Measurements from ENCODE around the gene ADAMTSL2. TPM values are rescaled to one million over a fixed set of nuclear protein-coding genes. Genes with fewer than 3 reads are reported as not detected.
A peak's percentile ranks its signal among the peaks of the same experiment; 100 is the strongest.

Gene ADAMTSL2
- total and polyA plus RNA-seq, 2 of the 13 experiments (the other 11 are each of a cell fraction or from before 2014, with no cell fraction given), result 1.9 to 3.8 TPM

DNA sequence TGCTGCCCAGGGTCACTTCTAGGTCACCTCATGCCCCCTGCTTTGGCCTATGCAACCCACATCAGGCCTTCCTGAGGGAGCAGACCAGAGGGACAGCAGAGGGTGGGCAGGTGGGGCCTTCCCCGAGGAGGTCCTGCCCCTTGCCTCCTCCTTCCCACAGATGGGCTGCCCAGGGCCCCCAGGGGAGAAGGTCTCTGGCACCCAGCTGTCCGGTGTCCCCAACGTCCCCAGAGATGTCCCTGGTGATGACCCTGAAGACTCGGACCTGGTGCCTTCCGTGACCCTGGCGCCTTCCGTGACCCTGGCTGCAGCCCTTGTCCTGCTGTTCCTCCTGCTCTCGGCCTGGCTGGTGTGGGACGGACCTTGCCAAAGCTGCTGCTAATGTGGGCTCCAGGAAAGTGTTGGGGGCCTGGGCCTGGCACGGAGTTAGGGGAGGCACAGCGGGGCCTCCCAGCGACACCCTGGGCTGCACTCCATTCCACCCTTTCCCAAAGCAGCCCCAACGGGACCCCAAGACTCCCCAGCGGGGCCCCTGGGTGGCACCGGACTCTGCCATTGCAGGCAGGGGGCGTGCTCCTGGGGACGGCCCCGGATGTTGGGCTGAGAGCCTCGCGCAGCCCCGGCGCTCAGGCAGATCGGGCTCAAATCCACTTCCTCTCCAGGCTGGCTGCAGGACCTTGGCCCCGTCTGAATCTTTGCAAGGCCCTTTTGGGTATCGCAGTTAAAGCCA lies 48.8 kb upstream of the ADAMTSL2 start (continued):
- TF ChIP-seq ZNF501 (CRISPR knock-in tag; IDR thresholded peaks at IDR 0.05), result peak; percentile 29; the same call in 1 of the 2 replicates
- TF ChIP-seq ZZZ3 (CRISPR knock-in tag; IDR thresholded peaks at IDR 0.05; ENCODE audit: borderline replicate concordance), result no peak
- no peak for TF ChIP-seq ZNF605 (CRISPR knock-in tag; IDR thresholded peaks at IDR 0.05)
- no peak for TF ChIP-seq PITX1 (CRISPR knock-in tag; IDR thresholded peaks at IDR 0.05)
- TF ChIP-seq ZNF382 (CRISPR knock-in tag; IDR thresholded peaks at IDR 0.05; ENCODE audit: borderline replicate concordance), result no peak
- TF ChIP-seq POLR2G (IDR thresholded peaks at IDR 0.05; ENCODE audit: low read depth, low read length), result no peak
- TF ChIP-seq ZNF652 (CRISPR knock-in tag; IDR thresholded peaks at IDR 0.05; ENCODE audit: borderline replicate concordance, low read depth), result no peak
- TF ChIP-seq ZSCAN29 (CRISPR knock-in tag; conservative IDR thresholded peaks at IDR 0.05), result no peak
- TF ChIP-seq ZSCAN9 (CRISPR knock-in tag; IDR thresholded peaks at IDR 0.05; ENCODE audit: borderline replicate concordance), result no peak
- no peak for TF ChIP-seq ZNF33B (CRISPR knock-in tag; IDR thresholded peaks at IDR 0.05)
- no peak for TF ChIP-seq NFIC (IDR thresholded peaks at IDR 0.05; ENCODE audit: low read length)
- no peak for TF ChIP-seq SIX4 (CRISPR knock-in tag; IDR thresholded peaks at IDR 0.05)
- TF ChIP-seq SMYD3 (CRISPR knock-in tag; IDR thresholded peaks at IDR 0.05), result no peak
- TF ChIP-seq THAP11 (CRISPR knock-in tag; IDR thresholded peaks at IDR 0.05), result no peak
- no peak for TF ChIP-seq NFE2 (CRISPR knock-in tag; IDR thresholded peaks at IDR 0.05)
- TF ChIP-seq, protein P1, sequence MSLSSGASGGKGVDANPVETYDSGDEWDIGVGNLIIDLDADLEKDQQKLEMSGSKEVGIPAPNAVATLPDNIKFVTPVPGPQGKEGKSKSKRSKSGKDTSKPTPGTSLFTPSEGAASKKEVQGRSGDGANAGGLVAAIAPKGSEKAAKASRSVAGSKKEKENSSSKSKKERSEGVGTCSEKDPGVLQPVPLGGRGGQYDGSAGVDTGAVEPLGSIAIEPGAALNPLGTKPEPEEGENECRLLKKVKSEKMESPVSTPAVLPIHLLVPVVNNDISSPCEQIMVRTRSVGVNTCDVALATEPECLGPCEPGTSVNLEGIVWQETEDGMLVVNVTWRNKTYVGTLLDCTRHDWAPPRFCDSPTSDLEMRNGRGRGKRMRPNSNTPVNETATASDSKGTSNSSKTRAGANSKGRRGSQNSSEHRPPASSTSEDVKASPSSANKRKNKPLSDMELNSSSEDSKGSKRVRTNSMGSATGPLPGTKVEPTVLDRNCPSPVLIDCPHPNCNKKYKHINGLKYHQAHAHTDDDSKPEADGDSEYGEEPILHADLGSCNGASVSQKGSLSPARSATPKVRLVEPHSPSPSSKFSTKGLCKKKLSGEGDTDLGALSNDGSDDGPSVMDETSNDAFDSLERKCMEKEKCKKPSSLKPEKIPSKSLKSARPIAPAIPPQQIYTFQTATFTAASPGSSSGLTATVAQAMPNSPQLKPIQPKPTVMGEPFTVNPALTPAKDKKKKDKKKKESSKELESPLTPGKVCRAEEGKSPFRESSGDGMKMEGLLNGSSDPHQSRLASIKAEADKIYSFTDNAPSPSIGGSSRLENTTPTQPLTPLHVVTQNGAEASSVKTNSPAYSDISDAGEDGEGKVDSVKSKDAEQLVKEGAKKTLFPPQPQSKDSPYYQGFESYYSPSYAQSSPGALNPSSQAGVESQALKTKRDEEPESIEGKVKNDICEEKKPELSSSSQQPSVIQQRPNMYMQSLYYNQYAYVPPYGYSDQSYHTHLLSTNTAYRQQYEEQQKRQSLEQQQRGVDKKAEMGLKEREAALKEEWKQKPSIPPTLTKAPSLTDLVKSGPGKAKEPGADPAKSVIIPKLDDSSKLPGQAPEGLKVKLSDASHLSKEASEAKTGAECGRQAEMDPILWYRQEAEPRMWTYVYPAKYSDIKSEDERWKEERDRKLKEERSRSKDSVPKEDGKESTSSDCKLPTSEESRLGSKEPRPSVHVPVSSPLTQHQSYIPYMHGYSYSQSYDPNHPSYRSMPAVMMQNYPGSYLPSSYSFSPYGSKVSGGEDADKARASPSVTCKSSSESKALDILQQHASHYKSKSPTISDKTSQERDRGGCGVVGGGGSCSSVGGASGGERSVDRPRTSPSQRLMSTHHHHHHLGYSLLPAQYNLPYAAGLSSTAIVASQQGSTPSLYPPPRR (CRISPR knock-in tag; IDR thresholded peaks at IDR 0.05; ENCODE audit: borderline replicate concordance), result no peak
- no peak for TF ChIP-seq CHD2 (IDR thresholded peaks at IDR 0.05; ENCODE audit: low read depth, low read length)
- TF ChIP-seq, protein P2, sequence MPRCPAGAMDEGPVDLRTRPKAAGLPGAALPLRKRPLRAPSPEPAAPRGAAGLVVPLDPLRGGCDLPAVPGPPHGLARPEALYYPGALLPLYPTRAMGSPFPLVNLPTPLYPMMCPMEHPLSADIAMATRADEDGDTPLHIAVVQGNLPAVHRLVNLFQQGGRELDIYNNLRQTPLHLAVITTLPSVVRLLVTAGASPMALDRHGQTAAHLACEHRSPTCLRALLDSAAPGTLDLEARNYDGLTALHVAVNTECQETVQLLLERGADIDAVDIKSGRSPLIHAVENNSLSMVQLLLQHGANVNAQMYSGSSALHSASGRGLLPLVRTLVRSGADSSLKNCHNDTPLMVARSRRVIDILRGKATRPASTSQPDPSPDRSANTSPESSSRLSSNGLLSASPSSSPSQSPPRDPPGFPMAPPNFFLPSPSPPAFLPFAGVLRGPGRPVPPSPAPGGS (CRISPR knock-in tag; IDR thresholded peaks at IDR 0.05), result peak; percentile 70; the same call in 1 of the 2 replicates
- TF ChIP-seq, protein P3, sequence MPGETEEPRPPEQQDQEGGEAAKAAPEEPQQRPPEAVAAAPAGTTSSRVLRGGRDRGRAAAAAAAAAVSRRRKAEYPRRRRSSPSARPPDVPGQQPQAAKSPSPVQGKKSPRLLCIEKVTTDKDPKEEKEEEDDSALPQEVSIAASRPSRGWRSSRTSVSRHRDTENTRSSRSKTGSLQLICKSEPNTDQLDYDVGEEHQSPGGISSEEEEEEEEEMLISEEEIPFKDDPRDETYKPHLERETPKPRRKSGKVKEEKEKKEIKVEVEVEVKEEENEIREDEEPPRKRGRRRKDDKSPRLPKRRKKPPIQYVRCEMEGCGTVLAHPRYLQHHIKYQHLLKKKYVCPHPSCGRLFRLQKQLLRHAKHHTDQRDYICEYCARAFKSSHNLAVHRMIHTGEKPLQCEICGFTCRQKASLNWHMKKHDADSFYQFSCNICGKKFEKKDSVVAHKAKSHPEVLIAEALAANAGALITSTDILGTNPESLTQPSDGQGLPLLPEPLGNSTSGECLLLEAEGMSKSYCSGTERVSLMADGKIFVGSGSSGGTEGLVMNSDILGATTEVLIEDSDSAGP (CRISPR knock-in tag; IDR thresholded peaks at IDR 0.05; ENCODE audit: borderline replicate concordance), result peak; percentile 30; the same call in 1 of the 2 replicates
- TF ChIP-seq, protein P4, sequence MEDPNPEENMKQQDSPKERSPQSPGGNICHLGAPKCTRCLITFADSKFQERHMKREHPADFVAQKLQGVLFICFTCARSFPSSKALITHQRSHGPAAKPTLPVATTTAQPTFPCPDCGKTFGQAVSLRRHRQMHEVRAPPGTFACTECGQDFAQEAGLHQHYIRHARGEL (CRISPR knock-in tag; IDR thresholded peaks at IDR 0.05), result no peak
- TF ChIP-seq, protein P5, sequence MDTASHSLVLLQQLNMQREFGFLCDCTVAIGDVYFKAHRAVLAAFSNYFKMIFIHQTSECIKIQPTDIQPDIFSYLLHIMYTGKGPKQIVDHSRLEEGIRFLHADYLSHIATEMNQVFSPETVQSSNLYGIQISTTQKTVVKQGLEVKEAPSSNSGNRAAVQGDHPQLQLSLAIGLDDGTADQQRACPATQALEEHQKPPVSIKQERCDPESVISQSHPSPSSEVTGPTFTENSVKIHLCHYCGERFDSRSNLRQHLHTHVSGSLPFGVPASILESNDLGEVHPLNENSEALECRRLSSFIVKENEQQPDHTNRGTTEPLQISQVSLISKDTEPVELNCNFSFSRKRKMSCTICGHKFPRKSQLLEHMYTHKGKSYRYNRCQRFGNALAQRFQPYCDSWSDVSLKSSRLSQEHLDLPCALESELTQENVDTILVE (CRISPR knock-in tag; IDR thresholded peaks at IDR 0.05), result no peak
